Measurements from ENCODE around the gene ANKRD28. TPM values are rescaled to one million over a fixed set of nuclear protein-coding genes. Genes with fewer than 3 reads are reported as not detected.

The ANKRD28 gene
- total RNA-seq, 1 donor from 2014 or later = 39.6 TPM

GRCh38 chr3:15646851-15647511, 150.8 kb downstream of the ANKRD28 start:
- DNase-seq (ENCODE audit: low spot score) = no peak
- Mint-ChIP-seq H3K27me3 (ENCODE audit: insufficient read depth) (peaks cover 7% of the 10 kb centered on the region), H3K36me3 (ENCODE audit: low read depth) (peaks cover 12% of the 10 kb centered on the region), H3K27ac (peak overlapping the region; percentile 57), H3K4me3 (peak overlapping the region; percentile 60), H3K4me1 (ENCODE audit: low read depth) (peaks cover 55% of the 10 kb centered on the region), H3K9me3 (peaks cover 15% of the 10 kb centered on the region)
- intact Hi-C loops (cut with micrococcal nuclease) = loop anchor here (1.0 to 2.0 kb wide), 5 partner anchors 11 to 151 kb away; partner anchors contain the start of genes BTD and HACL1

- intact Hi-C loops (cut with micrococcal nuclease) = loop anchor here (2.0 kb wide), 2 partner anchors 15 to 111 kb away; no protein-coding TSS in a partner anchor
- peaks cover 11% of the 10 kb centered on the region for H3K9me3 Mint-ChIP-seq
- peaks cover 15% of the 10 kb centered on the region for H3K36me3 Mint-ChIP-seq (ENCODE audit: low read depth)
- peaks cover 2% of the 10 kb centered on the region for H3K27me3 Mint-ChIP-seq (ENCODE audit: insufficient read depth)
- no peak for DNase-seq (ENCODE audit: low spot score)
- peaks cover 58% of the 10 kb centered on the region for H3K4me1 Mint-ChIP-seq (ENCODE audit: low read depth)
- H3K27ac Mint-ChIP-seq = no peak overlapping the region
- no peak overlapping the region for H3K4me3 Mint-ChIP-seq
Observed at GRCh38 chr3:15645740-15646501, 151.9 kb downstream of the ANKRD28 start.

GRCh38 chr3:15645246-15645645, 152.5 kb downstream of the ANKRD28 start:
- intact Hi-C loops (cut with micrococcal nuclease) = no loop called here
- no peak for DNase-seq (ENCODE audit: low spot score)
- H3K36me3 Mint-ChIP-seq (ENCODE audit: low read depth) = peaks cover 12% of the 10 kb centered on the region
- peaks cover 58% of the 10 kb centered on the region for H3K4me1 Mint-ChIP-seq (ENCODE audit: low read depth)
- no peak overlapping the region for H3K27ac Mint-ChIP-seq
- peaks cover 11% of the 10 kb centered on the region for H3K9me3 Mint-ChIP-seq
- peaks cover 2% of the 10 kb centered on the region for H3K27me3 Mint-ChIP-seq (ENCODE audit: insufficient read depth)
- no peak overlapping the region for H3K4me3 Mint-ChIP-seq

DNA sequence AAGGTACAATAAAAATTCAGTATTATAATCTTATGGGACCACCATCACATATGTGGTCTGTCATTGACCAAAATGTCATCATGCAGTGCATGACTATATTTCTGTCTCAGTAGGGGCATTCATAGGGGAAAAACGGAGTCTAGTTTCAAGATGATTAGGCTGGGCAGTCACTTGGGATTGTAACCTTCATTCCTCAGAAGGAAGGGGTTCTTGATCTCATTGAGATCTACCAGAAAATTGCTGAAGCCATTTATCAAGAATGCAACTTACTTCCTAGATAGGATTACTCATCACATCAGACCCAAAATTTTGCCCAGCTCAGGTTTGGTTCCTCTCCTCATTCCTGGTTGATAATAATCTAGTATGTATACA, 158.9 kb downstream of the ANKRD28 start:
- Mint-ChIP-seq H3K4me3 (no peak overlapping the region), H3K9me3 (no peaks in the 10 kb centered on the region), H3K4me1 (ENCODE audit: low read depth) (peaks cover 54% of the 10 kb centered on the region), H3K27ac (no peak overlapping the region), H3K27me3 (ENCODE audit: insufficient read depth) (no peaks in the 10 kb centered on the region), H3K36me3 (ENCODE audit: low read depth) (peaks cover 3% of the 10 kb centered on the region)
- no peak for DNase-seq (ENCODE audit: low spot score)
- intact Hi-C loops (cut with micrococcal nuclease) = loop anchor here (5.0 to 10.0 kb wide), 2 partner anchors 142 to 316 kb away; no protein-coding TSS in a partner anchor

- Mint-ChIP-seq H3K4me3 (no peak overlapping the region), H3K36me3 (ENCODE audit: low read depth) (peaks cover 3% of the 10 kb centered on the region), H3K4me1 (ENCODE audit: low read depth) (peaks cover 59% of the 10 kb centered on the region), H3K27me3 (ENCODE audit: insufficient read depth) (no peaks in the 10 kb centered on the region), H3K27ac (peak overlapping the region; percentile 76), H3K9me3 (no peaks in the 10 kb centered on the region)
- DNase-seq (ENCODE audit: low spot score) = no peak
- intact Hi-C loops (cut with micrococcal nuclease) = loop anchor here (5.0 to 10.0 kb wide), 2 partner anchors 141 to 316 kb away; no protein-coding TSS in a partner anchor
Observed at GRCh38 chr3:15638193-15638890, 159.4 kb downstream of the ANKRD28 start.

GRCh38 chr3:15637131-15637951, 160.4 kb downstream of the ANKRD28 start:
- Mint-ChIP-seq H3K9me3 (no peaks in the 10 kb centered on the region), H3K4me1 (ENCODE audit: low read depth) (peaks cover 64% of the 10 kb centered on the region), H3K36me3 (ENCODE audit: low read depth) (peaks cover 3% of the 10 kb centered on the region), H3K27me3 (ENCODE audit: insufficient read depth) (no peaks in the 10 kb centered on the region), H3K4me3 (peak overlapping the region; percentile 6), H3K27ac (peak overlapping the region; percentile 76)
- intact Hi-C loops (cut with micrococcal nuclease) = loop anchor here (5.0 to 10.0 kb wide), 2 partner anchors 140 to 317 kb away; no protein-coding TSS in a partner anchor
- no peak for DNase-seq (ENCODE audit: low spot score)

DNA sequence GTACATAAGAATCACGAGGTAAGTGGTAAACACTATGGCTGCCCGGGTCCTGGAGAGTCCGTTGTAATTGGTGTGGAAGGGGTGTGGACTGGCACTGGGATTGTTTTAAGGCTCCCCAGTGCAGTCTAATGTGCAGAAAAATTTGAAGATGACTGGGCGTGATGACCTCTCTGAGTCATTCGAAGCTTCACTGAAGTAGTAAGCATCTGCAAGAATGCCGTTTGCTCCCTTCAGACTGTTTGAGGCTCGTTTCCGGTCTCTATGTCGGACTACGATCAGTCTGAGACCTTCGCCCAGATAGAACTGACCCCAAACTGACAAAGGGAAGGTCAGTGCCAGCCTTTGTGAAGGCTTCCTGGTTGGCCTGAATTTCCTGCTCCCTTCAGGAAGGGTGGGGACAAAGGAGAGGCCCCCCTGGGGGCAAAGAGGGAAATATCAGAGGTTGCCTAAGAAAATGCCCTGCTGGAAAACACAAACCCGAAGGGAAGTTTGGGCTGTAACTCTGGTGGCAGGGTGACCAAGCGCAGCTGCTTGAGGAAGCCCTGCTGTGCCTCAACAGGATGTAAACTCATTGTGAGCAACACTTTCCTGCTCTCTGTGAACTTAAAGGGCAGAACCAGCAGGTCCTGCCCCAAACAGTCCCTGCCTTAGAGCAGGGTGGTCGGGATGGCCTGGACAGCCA, 161.6 kb downstream of the ANKRD28 start:
- H3K9me3 Mint-ChIP-seq = no peaks in the 10 kb centered on the region
- H3K36me3 Mint-ChIP-seq (ENCODE audit: low read depth) = no peaks in the 10 kb centered on the region
- H3K4me3 Mint-ChIP-seq = peak overlapping the region; percentile 51
- H3K4me1 Mint-ChIP-seq (ENCODE audit: low read depth) = peaks cover 66% of the 10 kb centered on the region
- no peaks in the 10 kb centered on the region for H3K27me3 Mint-ChIP-seq (ENCODE audit: insufficient read depth)
- H3K27ac Mint-ChIP-seq = peak overlapping the region; percentile 79
- DNase-seq (ENCODE audit: low spot score) = peak; percentile 30
- intact Hi-C loops (cut with micrococcal nuclease) = loop anchor here (1.0 to 10.0 kb wide), 7 partner anchors 11 to 319 kb away; no protein-coding TSS in a partner anchor

DNA sequence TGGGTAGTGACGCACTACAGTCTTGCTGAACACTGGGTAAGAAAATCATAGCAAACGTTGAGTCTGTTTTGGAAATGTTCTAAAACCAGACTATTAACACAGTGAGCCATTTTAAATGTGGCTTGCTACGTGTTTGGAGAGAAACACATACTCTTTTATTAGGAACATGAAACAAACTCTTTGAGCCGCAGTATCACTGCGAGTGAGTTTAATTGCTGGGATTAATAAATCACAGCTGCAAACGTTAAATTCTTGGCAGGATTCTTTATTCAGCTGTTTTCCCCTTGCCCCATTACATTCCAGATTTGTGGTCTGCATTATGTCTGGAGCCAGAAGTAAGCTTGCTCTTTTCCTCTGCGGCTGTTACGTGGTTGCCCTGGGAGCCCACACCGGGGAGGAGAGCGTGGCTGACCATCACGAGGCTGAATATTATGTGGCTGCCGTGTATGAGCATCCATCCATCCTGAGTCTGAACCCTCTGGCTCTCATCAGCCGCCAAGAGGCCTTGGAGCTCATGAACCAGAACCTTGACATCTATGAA, 162.6 kb downstream of the ANKRD28 start:
- Mint-ChIP-seq H3K4me3 (no peak overlapping the region), H3K36me3 (ENCODE audit: low read depth) (no peaks in the 10 kb centered on the region), H3K27ac (no peak overlapping the region), H3K27me3 (ENCODE audit: insufficient read depth) (no peaks in the 10 kb centered on the region), H3K9me3 (no peaks in the 10 kb centered on the region), H3K4me1 (ENCODE audit: low read depth) (peaks cover 76% of the 10 kb centered on the region)
- intact Hi-C loops (cut with micrococcal nuclease) = loop anchor here (5.0 to 10.0 kb wide), 2 partner anchors 138 to 320 kb away; no protein-coding TSS in a partner anchor
- no peak for DNase-seq (ENCODE audit: low spot score)

GRCh38 chr3:15634671-15635070, 163.1 kb downstream of the ANKRD28 start:
- Mint-ChIP-seq H3K4me1 (ENCODE audit: low read depth) (peaks cover 81% of the 10 kb centered on the region), H3K27ac (no peak overlapping the region), H3K9me3 (no peaks in the 10 kb centered on the region), H3K4me3 (no peak overlapping the region), H3K27me3 (ENCODE audit: insufficient read depth) (no peaks in the 10 kb centered on the region), H3K36me3 (ENCODE audit: low read depth) (no peaks in the 10 kb centered on the region)
- intact Hi-C loops (cut with micrococcal nuclease) = loop anchor here (5.0 to 10.0 kb wide), 2 partner anchors 137 to 320 kb away; no protein-coding TSS in a partner anchor
- DNase-seq (ENCODE audit: low spot score) = no peak

GRCh38 chr3:15633766-15634598, 163.8 kb downstream of the ANKRD28 start:
- Mint-ChIP-seq H3K4me1 (ENCODE audit: low read depth) (peaks cover 76% of the 10 kb centered on the region), H3K27ac (no peak overlapping the region), H3K36me3 (ENCODE audit: low read depth) (no peaks in the 10 kb centered on the region), H3K4me3 (no peak overlapping the region), H3K9me3 (no peaks in the 10 kb centered on the region), H3K27me3 (ENCODE audit: insufficient read depth) (no peaks in the 10 kb centered on the region)
- DNase-seq (ENCODE audit: low spot score) = no peak
- intact Hi-C loops (cut with micrococcal nuclease) = loop anchor here (10.0 kb wide), 1 partner anchor 321 kb away; no protein-coding TSS in a partner anchor

DNA sequence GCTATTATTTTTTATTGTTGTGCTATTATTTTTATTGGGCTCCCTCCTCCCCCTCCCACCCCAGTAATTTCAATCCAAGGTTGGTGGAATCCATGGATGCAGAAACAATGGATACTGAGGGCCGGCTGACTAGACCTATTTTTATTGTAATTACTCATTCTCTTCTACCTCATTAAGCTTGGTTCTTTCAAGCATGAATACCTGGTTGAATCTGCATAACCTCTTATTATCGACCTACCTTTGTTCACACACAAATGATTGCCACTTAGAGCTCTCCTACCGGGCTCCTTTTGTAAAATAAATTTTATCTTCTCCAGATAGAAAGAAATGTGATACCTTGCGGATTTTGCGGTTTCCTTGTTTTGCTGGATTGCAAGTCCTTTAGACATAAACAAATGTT, 164.6 kb downstream of the ANKRD28 start:
- H3K4me3 Mint-ChIP-seq = no peak overlapping the region

More for the DNA sequence above, 164.6 kb downstream of the ANKRD28 start:
- peaks cover 67% of the 10 kb centered on the region for H3K4me1 Mint-ChIP-seq (ENCODE audit: low read depth)
- no peak for DNase-seq (ENCODE audit: low spot score)
- intact Hi-C loops (cut with micrococcal nuclease) = loop anchor here (10.0 kb wide), 1 partner anchor 322 kb away; no protein-coding TSS in a partner anchor
- H3K27me3 Mint-ChIP-seq (ENCODE audit: insufficient read depth) = no peaks in the 10 kb centered on the region
- no peaks in the 10 kb centered on the region for H3K36me3 Mint-ChIP-seq (ENCODE audit: low read depth)
- no peak overlapping the region for H3K27ac Mint-ChIP-seq
- H3K9me3 Mint-ChIP-seq = no peaks in the 10 kb centered on the region

Measured in activated T-helper 1 cell treated with anti-CD3 and anti-CD28 coated beads, Interleukin-12 subunit alpha, Interleukin-12 subunit beta, Interleukin-2, Interleukin-4 antibody, amounts not matched to agents 30 ng/mL and 10 ng/mL and 1 ng/mL, durations not matched to agents 14 hours and 24 hours and 36 hours (primary cell).